ENCODE results near the gene ASPM.

Gene ASPM

DNA sequence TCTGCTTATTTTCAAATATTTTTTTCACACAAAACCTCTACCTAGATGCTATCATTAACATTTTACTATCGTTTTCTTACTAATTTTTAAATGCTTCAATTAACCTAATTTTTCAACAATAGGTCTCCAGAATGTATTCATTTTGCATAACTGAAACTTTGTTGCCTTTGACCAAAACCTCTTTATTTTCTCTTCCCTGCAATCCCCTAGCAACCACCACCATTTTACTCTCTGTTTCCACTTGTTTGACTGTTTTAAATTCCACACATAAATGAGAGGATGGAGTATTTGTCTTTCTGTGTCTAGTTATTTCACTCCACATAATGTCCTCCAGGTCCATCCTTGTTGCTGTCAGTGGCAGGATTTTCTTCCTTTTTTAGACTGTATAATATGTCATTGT is 69.9 kb downstream of the ASPM start:
- no peak for DNase-seq (ENCODE audit: low read depth)
- H3K4me3 ChIP-seq (ENCODE audit: low read depth, low read length) = no peak overlapping the region
- TF ChIP-seq, protein P1, sequence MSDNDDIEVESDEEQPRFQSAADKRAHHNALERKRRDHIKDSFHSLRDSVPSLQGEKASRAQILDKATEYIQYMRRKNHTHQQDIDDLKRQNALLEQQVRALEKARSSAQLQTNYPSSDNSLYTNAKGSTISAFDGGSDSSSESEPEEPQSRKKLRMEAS (IDR thresholded peaks at IDR 0.05; ENCODE audit: low read depth, low read length) = no peak
- TF ChIP-seq MYC (IDR thresholded peaks at IDR 0.05; ENCODE audit: low read depth, low read length) = no peak
- no peak for TF ChIP-seq CTCF (IDR thresholded peaks at IDR 0.05; ENCODE audit: low read depth, low read length)
- TF ChIP-seq POLR2A (IDR thresholded peaks at IDR 0.05; ENCODE audit: extremely low read depth, insufficient read length) = no peak

GRCh38 chr1:197073978-197074377 is 72.5 kb downstream of the ASPM start:
- no peak for DNase-seq (ENCODE audit: low read depth)
- TF ChIP-seq MYC (IDR thresholded peaks at IDR 0.05; ENCODE audit: low read depth, low read length) = no peak
- TF ChIP-seq POLR2A (IDR thresholded peaks at IDR 0.05; ENCODE audit: extremely low read depth, insufficient read length) = no peak
- TF ChIP-seq CTCF (IDR thresholded peaks at IDR 0.05; ENCODE audit: low read depth, low read length) = no peak
- TF ChIP-seq, protein P1 (IDR thresholded peaks at IDR 0.05; ENCODE audit: low read depth, low read length) = no peak
- H3K4me3 ChIP-seq (ENCODE audit: low read depth, low read length) = no peak overlapping the region

DNA sequence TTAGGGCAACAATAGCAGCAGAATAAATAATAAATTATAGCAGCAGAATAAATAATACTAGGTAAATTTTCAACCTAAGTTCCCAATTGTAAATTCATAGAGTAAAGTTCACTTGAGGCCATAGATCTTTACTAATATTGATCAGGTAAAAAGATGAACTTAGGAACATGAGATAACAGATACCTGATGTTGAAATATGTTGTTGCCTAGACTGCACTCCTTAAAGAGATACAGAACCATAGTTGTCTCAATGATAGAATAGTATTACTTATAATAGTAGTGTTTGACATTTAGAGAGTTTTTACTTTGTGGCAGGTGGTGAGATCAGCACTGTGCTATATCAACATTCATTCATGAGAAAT is 79.0 kb downstream of the ASPM start:
- TF ChIP-seq CTCF (IDR thresholded peaks at IDR 0.05; ENCODE audit: low read depth, low read length) (no peak), POLR2A (IDR thresholded peaks at IDR 0.05; ENCODE audit: extremely low read depth, insufficient read length) (no peak), MYC (IDR thresholded peaks at IDR 0.05; ENCODE audit: low read depth, low read length) (no peak)
- TF ChIP-seq, protein P1 (IDR thresholded peaks at IDR 0.05; ENCODE audit: low read depth, low read length) = no peak
- no peak for DNase-seq (ENCODE audit: low read depth)
- no peak overlapping the region for H3K4me3 ChIP-seq (ENCODE audit: low read depth, low read length)

DNA sequence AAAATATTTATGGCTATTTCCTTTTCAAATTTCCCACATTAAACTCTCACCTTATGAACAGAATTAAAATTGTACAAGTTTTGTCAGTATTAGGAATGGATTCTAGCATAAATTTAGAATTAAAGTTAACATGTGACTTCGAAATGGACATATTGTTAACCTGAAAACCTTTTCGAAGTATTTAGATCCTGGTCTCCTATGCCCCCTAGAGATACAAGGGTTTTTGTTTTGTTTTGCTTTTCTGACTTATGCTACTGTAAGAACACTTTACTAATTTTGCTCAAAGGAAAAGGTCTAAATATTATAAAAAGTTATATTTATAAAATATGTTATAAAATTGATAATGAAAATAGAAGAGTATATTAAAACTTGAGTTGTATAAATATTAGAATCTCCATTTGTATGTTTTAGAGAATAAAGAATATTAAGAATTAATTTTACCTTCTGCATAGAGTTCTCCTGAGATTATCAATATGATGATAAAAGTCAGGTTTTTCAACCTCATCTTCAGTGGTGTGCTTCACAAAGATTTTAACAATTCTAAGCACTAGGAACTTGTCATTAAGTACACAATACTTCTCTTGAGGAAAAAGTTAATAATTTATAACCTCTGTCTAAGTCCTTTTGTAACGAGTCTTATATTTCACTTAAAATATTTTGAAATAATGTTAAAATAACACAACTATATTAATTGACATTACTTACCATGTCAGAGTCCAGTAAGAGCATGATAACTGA is 79.6 kb downstream of the ASPM start, which contains the start of gene F13B:
Gene F13B, minus strand, starts transcription at position 542 of the 738 bp plus-strand sequence. Its CDS starts 37 bp downstream, at position 505.
- no peak within 1 kb of the TSS for H3K4me3 ChIP-seq (ENCODE audit: low read depth, low read length)
- no peak for DNase-seq (ENCODE audit: low read depth)
- TF ChIP-seq MYC (IDR thresholded peaks at IDR 0.05; ENCODE audit: low read depth, low read length) (no peak), CTCF (IDR thresholded peaks at IDR 0.05; ENCODE audit: low read depth, low read length) (no peak), POLR2A (IDR thresholded peaks at IDR 0.05; ENCODE audit: extremely low read depth, insufficient read length) (no peak)
- TF ChIP-seq, protein P1 (IDR thresholded peaks at IDR 0.05; ENCODE audit: low read depth, low read length) = no peak

GRCh38 chr1:197066277-197066676 is 80.2 kb downstream of the ASPM start:
- H3K4me3 ChIP-seq (ENCODE audit: low read depth, low read length) = no peak overlapping the region
- DNase-seq (ENCODE audit: low read depth) = no peak
- TF ChIP-seq, protein P1 (IDR thresholded peaks at IDR 0.05; ENCODE audit: low read depth, low read length) = no peak
- no peak for TF ChIP-seq MYC (IDR thresholded peaks at IDR 0.05; ENCODE audit: low read depth, low read length)
- no peak for TF ChIP-seq CTCF (IDR thresholded peaks at IDR 0.05; ENCODE audit: low read depth, low read length)
- no peak for TF ChIP-seq POLR2A (IDR thresholded peaks at IDR 0.05; ENCODE audit: extremely low read depth, insufficient read length)

All from NB4 (cell line).